ENCODE measurements around the gene ZNF630.
A peak's percentile ranks its signal among the peaks of the same experiment; 100 is the strongest.
"Not testable (repeated sequence)": the region's sequence is repeated elsewhere in the genome, so short reads cannot be mapped to it uniquely, and the experiment has no call there.

The ZNF630 gene

GRCh38 chrX:48071064-48071985 is at the start of gene ZNF630:
TSS of gene ZNF630 (minus strand) at chrX:48071640. CDS start at chrX:48066886, 4,754 bp downstream.
- DNase-seq: peak; percentile 42

GRCh38 chrX:48107717-48108116 is 36.3 kb upstream of the ZNF630 start:
- DNase-seq: no peak

GRCh38 chrX:48102874-48103374 is 31.5 kb upstream of the ZNF630 start:
- no peak for DNase-seq

- no peak for DNase-seq
Measured at GRCh38 chrX:48101443-48101842, 30.0 kb upstream of the ZNF630 start.

- not testable (repeated sequence) for DNase-seq
Measured at GRCh38 chrX:48092558-48092957, 21.1 kb upstream of the ZNF630 start.

GRCh38 chrX:48090123-48090522 is 18.7 kb upstream of the ZNF630 start:
- DNase-seq: no peak

GRCh38 chrX:48086082-48086481 is 14.6 kb upstream of the ZNF630 start:
- no peak for DNase-seq

- no peak for DNase-seq
Measured at GRCh38 chrX:48083706-48084105, 12.3 kb upstream of the ZNF630 start.

GRCh38 chrX:48083212-48083611 is 11.8 kb upstream of the ZNF630 start:
- peak; percentile 55 for DNase-seq

GRCh38 chrX:48076343-48076742 is 4.9 kb upstream of the ZNF630 start:
- DNase-seq: no peak

- DNase-seq: no peak
Measured at GRCh38 chrX:48071986-48072605, 656 bp upstream of the ZNF630 start.

GRCh38 chrX:48068096-48068887 is 3.1 kb downstream of the ZNF630 start:
- no peak for DNase-seq

- DNase-seq: no peak
Measured at GRCh38 chrX:48064261-48064660, 7.2 kb downstream of the ZNF630 start.

GRCh38 chrX:48059296-48059639 is 12.2 kb downstream of the ZNF630 start:
- no peak for DNase-seq

- no peak for DNase-seq
Measured at GRCh38 chrX:48058621-48059295, 12.7 kb downstream of the ZNF630 start.

GRCh38 chrX:48046846-48047245 is 24.6 kb downstream of the ZNF630 start:
- DNase-seq: no peak

GRCh38 chrX:48045410-48046311 is 25.8 kb downstream of the ZNF630 start:
- no peak for DNase-seq

- no peak for DNase-seq
Measured at GRCh38 chrX:48043056-48043455, 28.4 kb downstream of the ZNF630 start.

GRCh38 chrX:48035891-48036290 is 35.5 kb downstream of the ZNF630 start:
- DNase-seq: no peak

GRCh38 chrX:48030641-48031173 is 40.7 kb downstream of the ZNF630 start:
- DNase-seq: not testable (repeated sequence)

GRCh38 chrX:48030237-48030636 is 41.2 kb downstream of the ZNF630 start:
- DNase-seq: no peak
